Lung (tissue), 12 donors: ENCODE results near the gene IL5RA. TPM values are rescaled to one million over a fixed set of nuclear protein-coding genes. Genes with fewer than 3 reads are reported as not detected.

Experiments used
- ATAC-seq: fragments of 200-7000 bp; cut with Tn5 transposase; one replicate; pipeline ENCODE4 v1.9.1; 2020; ENCODE audit warnings: moderate number of reproducible peaks; ENCODE audit not compliant: insufficient read depth, low FRiP score
- DNase-seq, 3 donors: peaks; one replicate each; pipeline ENCODE4 v3.0.0-alpha.2; 2013 to 2017
- H3K27ac ChIP-seq, 2 donors: one replicate each; pipeline ENCODE4 v1.5.1; 2013; ENCODE audit warnings: mild to moderate bottlenecking in 2 of 2, moderate library complexity in 2 of 2, control low read depth in 1 of 2, inconsistent platforms in 1 of 2, low read depth in 1 of 2, low read length in 1 of 2
- H3K27me3 ChIP-seq, 3 donors: one replicate each; pipeline ENCODE4 v1.5.1; 2013; ENCODE audit warnings: low read length in 2 of 3; ENCODE audit not compliant: control insufficient read depth in 3 of 3, insufficient read depth in 3 of 3
- H3K36me3 ChIP-seq, 4 donors: one replicate each; pipeline ENCODE4 v1.5.1; 2013; ENCODE audit warnings: low read length in 4 of 4, mild to moderate bottlenecking in 1 of 4, moderate library complexity in 1 of 4; ENCODE audit not compliant: control insufficient read depth in 4 of 4, insufficient read depth in 4 of 4
- H3K4me1 ChIP-seq, 5 donors: one replicate each; pipeline ENCODE4 v1.5.1; 2013; ENCODE audit warnings: low read length in 5 of 5, mild to moderate bottlenecking in 2 of 5, moderate library complexity in 1 of 5; ENCODE audit not compliant: control insufficient read depth in 5 of 5, insufficient read depth in 5 of 5
- H3K4me3 ChIP-seq: one replicate; pipeline ENCODE4 v1.5.1; 2013; ENCODE audit warnings: mild to moderate bottlenecking, control low read depth, moderate library complexity
- H3K9ac ChIP-seq, 2 donors: one replicate each; pipeline ENCODE4 v1.5.1; 2013; ENCODE audit warnings: low read length in 2 of 2, control low read depth in 1 of 2; ENCODE audit not compliant: insufficient read depth in 1 of 2
- H3K9me3 ChIP-seq, 4 donors: one replicate each; pipeline ENCODE4 v1.5.1; 2013; ENCODE audit warnings: low read length in 3 of 4, mild to moderate bottlenecking in 1 of 4, moderate library complexity in 1 of 4; ENCODE audit not compliant: control insufficient read depth in 4 of 4, insufficient read depth in 3 of 4
- CTCF ChIP-seq: IDR thresholded peaks from 2 replicates; pipeline ENCODE4 v1.5.1; 2012; ENCODE audit warnings: mild to moderate bottlenecking; ENCODE audit errors: control extremely low read depth, extremely low read depth
- WGBS, 2 donors: extraction: QIAGEN DNeasy Blood & Tissue Kit; methylation state at CpG; one replicate each; pipeline ENCODE4 v1.1.7; 2013; 5-methylcytosine and 5-hydroxymethylcytosine counted together
- polyA plus RNA-seq, 2 donors: library from polyadenylated mRNA; stranded (reverse); fragments of 200-250 nt; gene quantifications; one replicate each; pipeline ENCODE4 v1.2.1, GENCODE V29; 2013
- total RNA-seq, 2 donors: library from RNA; depleted of rRNA in 1 of 2; stranded (reverse); fragments of >200 nt in 1 of 2; gene quantifications; one replicate each; pipeline ENCODE4 v1.2.1, GENCODE V29; 2014 to 2021
- donor health status: control.
- donor health status: control.
- donor health status: Bipolar disorder and iron deficiency.
- donor health status: healthy.
- donor health status: DM: yes; HTN: yes; CAD: no.

IL5RA gene
- total and polyA plus RNA-seq, 4 donors = 1.1 to 23.3 (median 7.7) TPM

GRCh38 chr3:3084890-3085289 lies 25.3 kb downstream of the IL5RA start:
- TF ChIP-seq CTCF = no peak
- Histone ChIP-seq H3K9ac (no peak overlapping the region), H3K36me3 (no peaks in the 10 kb centered on the region), H3K4me1 (no peaks in the 10 kb centered on the region), H3K27ac (no peak overlapping the region), H3K27me3 (no peaks in the 10 kb centered on the region), H3K9me3 (no peaks in the 10 kb centered on the region), H3K4me3 (no peak overlapping the region)
- WGBS, 2 donors = 69 to 84% methylated on average over 3 of the region's 3 CpGs
- ATAC-seq = no peak
- DNase-seq = no peak

GRCh38 chr3:3082234-3082924 lies 27.8 kb downstream of the IL5RA start:
- 72 to 78% methylated on average over 2 of the region's 2 CpGs for WGBS, 2 donors
- DNase-seq = no peak
- no peak for TF ChIP-seq CTCF
- no peaks in the 10 kb centered on the region for H3K27me3 ChIP-seq
- H3K4me1 ChIP-seq = no peaks in the 10 kb centered on the region
- H3K27ac ChIP-seq = no peak overlapping the region
- no peak overlapping the region for H3K4me3 ChIP-seq
- H3K9ac ChIP-seq = no peak overlapping the region
- no peaks in the 10 kb centered on the region for H3K9me3 ChIP-seq
- ATAC-seq = no peak
- H3K36me3 ChIP-seq = no peaks in the 10 kb centered on the region

GRCh38 chr3:3081381-3082233 lies 28.6 kb downstream of the IL5RA start:
- H3K9ac ChIP-seq = no peak overlapping the region
- no peaks in the 10 kb centered on the region for H3K4me1 ChIP-seq
- H3K27me3 ChIP-seq = no peaks in the 10 kb centered on the region
- no peaks in the 10 kb centered on the region for H3K9me3 ChIP-seq
- no peak overlapping the region for H3K27ac ChIP-seq
- ATAC-seq (no peak), DNase-seq (no peak)
- no peaks in the 10 kb centered on the region for H3K36me3 ChIP-seq
- no peak for TF ChIP-seq CTCF
- no peak overlapping the region for H3K4me3 ChIP-seq
- 63 to 73% methylated on average over 9 of the region's 9 CpGs for WGBS, 2 donors
